ENCODE measurements around the gene CSF3.

CSF3 gene

GRCh38 chr17:40058186-40058784 lies 43.0 kb downstream of the CSF3 start:
- TF ChIP-seq CREB1 (IDR thresholded peaks at IDR 0.05; ENCODE audit: low read depth) (no peak), TAF1 (IDR thresholded peaks at IDR 0.05; ENCODE audit: low read depth) (no peak), CEBPB (IDR thresholded peaks at IDR 0.05) (no peak), ZBTB7A (IDR thresholded peaks at IDR 0.05; ENCODE audit: low read depth) (no peak), TEAD4 (IDR thresholded peaks at IDR 0.05) (no peak), REST (IDR thresholded peaks at IDR 0.05; ENCODE audit: low read depth) (no peak), USF1 (IDR thresholded peaks at IDR 0.05) (no peak), EP300 (IDR thresholded peaks at IDR 0.05; ENCODE audit: borderline replicate concordance) (no peak), RAD21 (IDR thresholded peaks at IDR 0.05; ENCODE audit: low read depth) (no peak), EGR1 (IDR thresholded peaks at IDR 0.05) (no peak), MAX (IDR thresholded peaks at IDR 0.05) (no peak)

GRCh38 chr17:40058865-40059264 lies 43.6 kb downstream of the CSF3 start:
- no peak for TF ChIP-seq FOXM1 (IDR thresholded peaks at IDR 0.05; ENCODE audit: borderline replicate concordance, low read depth)
- TF ChIP-seq ZBTB7A (IDR thresholded peaks at IDR 0.05; ENCODE audit: low read depth), result no peak
- no peak for TF ChIP-seq USF1 (IDR thresholded peaks at IDR 0.05)

GRCh38 chr17:40059729-40060475 lies 44.7 kb downstream of the CSF3 start:
- TF ChIP-seq NFIC (IDR thresholded peaks at IDR 0.05) (no peak), TEAD4 (IDR thresholded peaks at IDR 0.05) (no peak), REST (IDR thresholded peaks at IDR 0.05; ENCODE audit: low read depth) (no peak), EP300 (IDR thresholded peaks at IDR 0.05; ENCODE audit: borderline replicate concordance) (no peak)

GRCh38 chr17:40060887-40061608 lies 45.8 kb downstream of the CSF3 start:
- TF ChIP-seq TEAD4 (IDR thresholded peaks at IDR 0.05), result no peak

- no peak for TF ChIP-seq NFIC (IDR thresholded peaks at IDR 0.05)
- TF ChIP-seq EGR1 (IDR thresholded peaks at IDR 0.05), result no peak
- TF ChIP-seq USF1 (IDR thresholded peaks at IDR 0.05), result no peak
- no peak for TF ChIP-seq TCF12 (IDR thresholded peaks at IDR 0.05; ENCODE audit: low read depth)
- TF ChIP-seq RAD21 (IDR thresholded peaks at IDR 0.05; ENCODE audit: low read depth), result no peak
- no peak for TF ChIP-seq ZBTB7A (IDR thresholded peaks at IDR 0.05; ENCODE audit: low read depth)
- no peak for TF ChIP-seq CREB1 (IDR thresholded peaks at IDR 0.05; ENCODE audit: low read depth)
- TF ChIP-seq REST (IDR thresholded peaks at IDR 0.05; ENCODE audit: low read depth), result no peak
- TF ChIP-seq EP300 (IDR thresholded peaks at IDR 0.05; ENCODE audit: borderline replicate concordance), result no peak
- TF ChIP-seq YY1 (IDR thresholded peaks at IDR 0.05; ENCODE audit: low read depth), result no peak
- no peak for TF ChIP-seq TEAD4 (IDR thresholded peaks at IDR 0.05)
- no peak for TF ChIP-seq TAF1 (IDR thresholded peaks at IDR 0.05; ENCODE audit: low read depth)
- no peak for TF ChIP-seq CEBPB (IDR thresholded peaks at IDR 0.05)
- TF ChIP-seq MAX (IDR thresholded peaks at IDR 0.05), result no peak
- TF ChIP-seq FOXM1 (IDR thresholded peaks at IDR 0.05; ENCODE audit: borderline replicate concordance, low read depth), result no peak
Measured at GRCh38 chr17:40061609-40062038, 46.4 kb downstream of the CSF3 start.

Data from Ishikawa (cell line).